Measurements from ENCODE around the gene FAM32A. TPM values are rescaled to one million over a fixed set of nuclear protein-coding genes. Genes with fewer than 3 reads are reported as not detected.

The FAM32A gene
- total RNA-seq, 1 experiment from 2014 or later, result 113 TPM

GRCh38 chr19:16160943-16161560, 24.2 kb upstream of the FAM32A start:
- TF ChIP-seq, protein P1, sequence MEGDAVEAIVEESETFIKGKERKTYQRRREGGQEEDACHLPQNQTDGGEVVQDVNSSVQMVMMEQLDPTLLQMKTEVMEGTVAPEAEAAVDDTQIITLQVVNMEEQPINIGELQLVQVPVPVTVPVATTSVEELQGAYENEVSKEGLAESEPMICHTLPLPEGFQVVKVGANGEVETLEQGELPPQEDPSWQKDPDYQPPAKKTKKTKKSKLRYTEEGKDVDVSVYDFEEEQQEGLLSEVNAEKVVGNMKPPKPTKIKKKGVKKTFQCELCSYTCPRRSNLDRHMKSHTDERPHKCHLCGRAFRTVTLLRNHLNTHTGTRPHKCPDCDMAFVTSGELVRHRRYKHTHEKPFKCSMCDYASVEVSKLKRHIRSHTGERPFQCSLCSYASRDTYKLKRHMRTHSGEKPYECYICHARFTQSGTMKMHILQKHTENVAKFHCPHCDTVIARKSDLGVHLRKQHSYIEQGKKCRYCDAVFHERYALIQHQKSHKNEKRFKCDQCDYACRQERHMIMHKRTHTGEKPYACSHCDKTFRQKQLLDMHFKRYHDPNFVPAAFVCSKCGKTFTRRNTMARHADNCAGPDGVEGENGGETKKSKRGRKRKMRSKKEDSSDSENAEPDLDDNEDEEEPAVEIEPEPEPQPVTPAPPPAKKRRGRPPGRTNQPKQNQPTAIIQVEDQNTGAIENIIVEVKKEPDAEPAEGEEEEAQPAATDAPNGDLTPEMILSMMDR (IDR thresholded peaks at IDR 0.05; ENCODE audit: insufficient read depth in 1 of 2, low read depth in 1 of 2, low read length in 1 of 2, severe bottlenecking in 1 of 2, unreplicated experiment in 1 of 2), result no peak
- Mint-ChIP-seq H3K36me3 (ENCODE audit: insufficient read depth, unreplicated experiment) (no peaks in the 10 kb centered on the region), H3K9me3 (ENCODE audit: unreplicated experiment) (no peaks in the 10 kb centered on the region), H3K27me3 (ENCODE audit: insufficient read depth, unreplicated experiment) (no peaks in the 10 kb centered on the region), H3K4me1 (ENCODE audit: low read depth, unreplicated experiment) (no peaks in the 10 kb centered on the region), H3K4me3 (ENCODE audit: unreplicated experiment) (no peak overlapping the region), H3K27ac (ENCODE audit: unreplicated experiment) (no peak overlapping the region)
- Histone ChIP-seq H3K4me1 (peaks cover 5% of the 10 kb centered on the region; the same call in 1 of the 2 replicates), H3K4me3 (ENCODE audit: low read depth, low read length) (no peak overlapping the region), H3K36me3 (ENCODE audit: control insufficient read depth, insufficient read depth, low read length) (no peaks in the 10 kb centered on the region), H3K27me3 (replicated peaks; ENCODE audit: control insufficient read depth, insufficient read depth, low read length) (no peaks in the 10 kb centered on the region), H3K9me3 (no peaks in the 10 kb centered on the region)
- intact Hi-C loops (cut with micrococcal nuclease; ENCODE audit: unreplicated experiment), result no loop called here
- no peak for DNase-seq
- ChIA-PET POLR2A (no interaction called here), CTCF (interaction anchor here (0.6 kb wide), 1 partner anchor 201 kb away, joined by 7 read pairs; no protein-coding TSS in a partner anchor)
- no TSS peak for BruUV-seq (replicated peaks)

DNA sequence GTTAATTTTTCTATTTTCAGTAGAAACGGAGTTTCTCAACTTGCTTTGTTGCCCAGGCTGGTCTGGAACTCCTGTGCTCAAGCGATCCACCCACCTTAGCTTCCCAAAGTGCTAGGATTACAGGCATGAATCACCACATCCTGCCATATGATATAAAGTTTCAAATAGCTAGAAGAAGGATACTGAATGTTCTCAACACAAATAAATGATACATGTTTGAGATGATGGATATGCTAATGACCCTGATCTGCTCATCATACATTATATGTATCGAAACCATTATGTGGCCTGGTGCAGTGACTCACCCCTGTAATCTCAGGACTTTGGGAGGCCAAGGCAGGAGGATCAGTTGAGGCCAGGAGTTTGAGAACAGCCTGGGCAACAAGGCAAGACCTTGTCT, 23.4 kb upstream of the FAM32A start:
- no peaks in the 10 kb centered on the region for H3K27me3 ChIP-seq (replicated peaks; ENCODE audit: control insufficient read depth, insufficient read depth, low read length)

DNA sequence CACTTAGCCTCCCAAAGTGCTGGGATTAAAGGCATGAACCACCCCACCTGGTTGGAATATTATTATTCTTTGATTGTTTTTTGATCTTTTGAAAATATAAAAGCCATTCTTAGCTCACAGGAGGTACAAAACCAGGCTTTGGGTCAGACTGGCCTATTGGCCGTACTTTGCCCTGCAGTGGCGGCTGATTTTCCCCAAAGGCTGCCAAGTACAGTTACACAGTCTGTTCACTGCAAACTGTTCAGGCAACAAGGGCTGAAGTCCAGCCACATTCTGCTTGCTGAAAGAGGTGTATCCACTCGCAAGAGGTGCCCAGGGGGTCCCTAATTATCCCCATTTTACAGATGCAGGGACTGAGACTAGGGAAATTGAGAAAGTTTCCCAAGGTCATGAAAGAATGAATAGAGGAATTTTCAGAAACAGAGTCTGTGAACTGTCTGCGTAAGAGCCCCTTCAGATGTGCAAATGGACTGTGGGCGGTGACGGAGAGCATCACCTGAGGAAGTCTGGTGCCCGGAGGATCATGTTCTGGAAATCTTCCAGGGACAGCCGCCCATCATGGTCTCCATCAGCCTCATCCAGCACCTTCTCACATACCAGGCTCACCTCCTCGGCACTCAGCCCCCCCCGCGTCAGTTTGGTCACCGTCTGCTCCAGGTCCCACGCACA, 20.9 kb upstream of the FAM32A start:
- no TSS peak for BruUV-seq (replicated peaks)
- ChIA-PET CTCF (interaction anchor here (0.7 kb wide), 1 partner anchor 25 kb away, joined by 4 read pairs; no protein-coding TSS in a partner anchor), POLR2A (no interaction called here)
- H3K4me1 Mint-ChIP-seq (ENCODE audit: low read depth, unreplicated experiment), result no peaks in the 10 kb centered on the region
- no peaks in the 10 kb centered on the region for H3K27me3 ChIP-seq (replicated peaks; ENCODE audit: control insufficient read depth, insufficient read depth, low read length)
- no peaks in the 10 kb centered on the region for H3K9me3 Mint-ChIP-seq (ENCODE audit: unreplicated experiment)
- H3K27me3 Mint-ChIP-seq (ENCODE audit: insufficient read depth, unreplicated experiment), result no peaks in the 10 kb centered on the region
- no peak overlapping the region for H3K4me3 Mint-ChIP-seq (ENCODE audit: unreplicated experiment)
- H3K36me3 ChIP-seq (ENCODE audit: control insufficient read depth, insufficient read depth, low read length), result no peaks in the 10 kb centered on the region
- no peak for DNase-seq
- intact Hi-C loops (cut with micrococcal nuclease; ENCODE audit: unreplicated experiment), result no loop called here
- TF ChIP-seq, protein P1 (IDR thresholded peaks at IDR 0.05; ENCODE audit: insufficient read depth in 1 of 2, low read depth in 1 of 2, low read length in 1 of 2, severe bottlenecking in 1 of 2, unreplicated experiment in 1 of 2), result no peak
- H3K9me3 ChIP-seq, result no peaks in the 10 kb centered on the region
- no peak overlapping the region for H3K4me3 ChIP-seq (ENCODE audit: low read depth, low read length)
- H3K4me1 ChIP-seq, result peaks cover 5% of the 10 kb centered on the region; the same call in 1 of the 2 replicates
- no peaks in the 10 kb centered on the region for H3K36me3 Mint-ChIP-seq (ENCODE audit: insufficient read depth, unreplicated experiment)
- no peak overlapping the region for H3K27ac Mint-ChIP-seq (ENCODE audit: unreplicated experiment)

More for the DNA sequence above, 23.4 kb upstream of the FAM32A start:
- Histone ChIP-seq H3K36me3 (ENCODE audit: control insufficient read depth, insufficient read depth, low read length) (no peaks in the 10 kb centered on the region), H3K9me3 (no peaks in the 10 kb centered on the region), H3K4me3 (ENCODE audit: low read depth, low read length) (no peak overlapping the region), H3K4me1 (peaks cover 5% of the 10 kb centered on the region; the same call in 1 of the 2 replicates)
- intact Hi-C loops (cut with micrococcal nuclease; ENCODE audit: unreplicated experiment), result no loop called here
- CTCF ChIA-PET, result interaction anchor here (0.6 kb wide), 2 partner anchors 200 to 1267 kb away, joined by 3 to 7 read pairs; no protein-coding TSS in a partner anchor
- no peaks in the 10 kb centered on the region for H3K9me3 Mint-ChIP-seq (ENCODE audit: unreplicated experiment)
- TF ChIP-seq, protein P1 (IDR thresholded peaks at IDR 0.05; ENCODE audit: insufficient read depth in 1 of 2, low read depth in 1 of 2, low read length in 1 of 2, severe bottlenecking in 1 of 2, unreplicated experiment in 1 of 2), result no peak
- POLR2A ChIA-PET, result interaction anchor here (0.6 kb wide), 2 partner anchors 49 to 329 kb away, joined by 3 to 7 read pairs; no protein-coding TSS in a partner anchor
- no peaks in the 10 kb centered on the region for H3K27me3 Mint-ChIP-seq (ENCODE audit: insufficient read depth, unreplicated experiment)
- no peak overlapping the region for H3K4me3 Mint-ChIP-seq (ENCODE audit: unreplicated experiment)
- H3K4me1 Mint-ChIP-seq (ENCODE audit: low read depth, unreplicated experiment), result no peaks in the 10 kb centered on the region
- BruUV-seq (replicated peaks), result no TSS peak
- no peak for DNase-seq
- H3K27ac Mint-ChIP-seq (ENCODE audit: unreplicated experiment), result no peak overlapping the region
- no peaks in the 10 kb centered on the region for H3K36me3 Mint-ChIP-seq (ENCODE audit: insufficient read depth, unreplicated experiment)

Measured in Caco-2 (cell line).